ENCODE measurements around the gene RPN2.

Gene RPN2

DNA sequence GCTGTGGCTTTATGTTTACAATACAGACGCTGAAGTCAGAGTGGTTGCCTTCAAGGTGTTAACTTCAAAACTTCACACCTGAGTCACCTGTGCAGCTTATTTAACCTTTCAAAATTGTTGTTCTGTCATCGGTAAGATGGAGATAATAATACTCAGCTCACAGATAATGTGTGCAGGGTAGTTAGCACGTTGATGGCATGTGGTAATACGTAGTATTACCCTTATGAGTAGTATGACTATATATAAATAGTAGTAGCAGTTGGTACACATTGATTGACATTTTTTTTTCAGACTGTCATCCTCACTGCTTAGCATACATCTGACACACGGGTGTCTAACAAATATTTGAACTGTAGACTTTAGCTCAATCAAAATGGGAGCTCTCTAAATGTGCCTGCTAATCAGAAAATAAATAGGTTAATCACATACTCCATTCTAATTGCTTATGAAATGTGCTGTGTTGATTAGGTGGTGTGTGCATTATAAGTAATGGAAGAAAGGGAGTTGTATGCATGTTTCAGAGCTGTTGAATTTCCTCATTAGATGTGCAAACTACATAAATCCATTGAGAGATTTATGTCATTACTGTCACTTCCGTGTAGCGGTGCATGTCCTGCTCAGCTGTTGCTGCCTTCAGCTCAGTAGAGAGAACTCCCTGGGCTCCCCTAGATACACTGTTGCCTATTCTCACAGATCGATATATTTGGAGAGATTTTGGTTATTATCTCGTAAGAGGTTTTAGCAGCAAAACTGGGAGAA lies 11.4 kb downstream of the RPN2 start:
- Histone ChIP-seq H3K36me3 (peaks cover 59% of the 10 kb centered on the region), H3K27me3 (no peaks in the 10 kb centered on the region), H3K4me1 (no peaks in the 10 kb centered on the region; the same call in none of the 2 replicates), H3K4me3 (ENCODE audit: low read depth, low read length) (no peak overlapping the region), H3K9me3 (no peaks in the 10 kb centered on the region)
- TF ChIP-seq, protein P1, sequence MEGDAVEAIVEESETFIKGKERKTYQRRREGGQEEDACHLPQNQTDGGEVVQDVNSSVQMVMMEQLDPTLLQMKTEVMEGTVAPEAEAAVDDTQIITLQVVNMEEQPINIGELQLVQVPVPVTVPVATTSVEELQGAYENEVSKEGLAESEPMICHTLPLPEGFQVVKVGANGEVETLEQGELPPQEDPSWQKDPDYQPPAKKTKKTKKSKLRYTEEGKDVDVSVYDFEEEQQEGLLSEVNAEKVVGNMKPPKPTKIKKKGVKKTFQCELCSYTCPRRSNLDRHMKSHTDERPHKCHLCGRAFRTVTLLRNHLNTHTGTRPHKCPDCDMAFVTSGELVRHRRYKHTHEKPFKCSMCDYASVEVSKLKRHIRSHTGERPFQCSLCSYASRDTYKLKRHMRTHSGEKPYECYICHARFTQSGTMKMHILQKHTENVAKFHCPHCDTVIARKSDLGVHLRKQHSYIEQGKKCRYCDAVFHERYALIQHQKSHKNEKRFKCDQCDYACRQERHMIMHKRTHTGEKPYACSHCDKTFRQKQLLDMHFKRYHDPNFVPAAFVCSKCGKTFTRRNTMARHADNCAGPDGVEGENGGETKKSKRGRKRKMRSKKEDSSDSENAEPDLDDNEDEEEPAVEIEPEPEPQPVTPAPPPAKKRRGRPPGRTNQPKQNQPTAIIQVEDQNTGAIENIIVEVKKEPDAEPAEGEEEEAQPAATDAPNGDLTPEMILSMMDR (IDR thresholded peaks at IDR 0.05; ENCODE audit: low read depth, low read length), result no peak
- no peak for DNase-seq

DNA sequence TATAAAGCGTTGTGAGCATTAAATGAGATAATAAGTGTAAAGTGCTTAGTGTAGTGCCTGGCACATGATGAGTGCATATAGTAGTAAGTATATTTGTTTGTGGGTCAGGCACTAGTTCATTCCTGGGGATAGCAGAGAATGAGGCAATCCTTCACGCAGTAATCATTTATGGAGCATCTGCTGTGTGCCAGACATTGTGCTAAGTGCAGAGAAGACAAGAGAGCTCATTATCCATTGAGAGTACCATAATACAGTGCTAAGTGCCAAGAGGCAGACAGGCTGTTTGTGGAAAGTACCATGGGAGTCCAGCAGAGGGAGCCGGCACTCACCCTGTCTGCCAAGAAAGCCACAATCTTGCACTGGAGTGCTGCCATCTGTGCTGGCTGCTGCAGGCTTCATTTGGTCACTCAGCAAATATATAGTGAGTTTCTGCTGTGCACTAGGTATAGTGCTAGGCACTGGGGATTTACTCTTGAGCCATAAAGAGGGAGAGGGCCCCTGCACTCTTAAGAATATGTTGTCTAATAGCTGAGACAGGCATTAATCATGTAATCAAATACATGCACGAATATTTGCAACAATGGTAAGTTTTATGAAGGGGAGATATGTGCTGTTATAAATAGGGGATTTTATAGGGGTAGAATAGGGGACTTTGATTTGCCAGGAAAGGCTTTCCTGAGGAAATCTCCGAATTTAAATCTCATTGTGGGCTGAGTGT lies 13.2 kb downstream of the RPN2 start:
- Histone ChIP-seq H3K36me3 (peaks cover 59% of the 10 kb centered on the region), H3K4me1 (no peaks in the 10 kb centered on the region; the same call in none of the 2 replicates), H3K27me3 (no peaks in the 10 kb centered on the region), H3K4me3 (ENCODE audit: low read depth, low read length) (no peak overlapping the region), H3K9me3 (no peaks in the 10 kb centered on the region)
- TF ChIP-seq, protein P1 (IDR thresholded peaks at IDR 0.05; ENCODE audit: low read depth, low read length), result peak; percentile 97
- DNase-seq, result peak; percentile 87

DNA sequence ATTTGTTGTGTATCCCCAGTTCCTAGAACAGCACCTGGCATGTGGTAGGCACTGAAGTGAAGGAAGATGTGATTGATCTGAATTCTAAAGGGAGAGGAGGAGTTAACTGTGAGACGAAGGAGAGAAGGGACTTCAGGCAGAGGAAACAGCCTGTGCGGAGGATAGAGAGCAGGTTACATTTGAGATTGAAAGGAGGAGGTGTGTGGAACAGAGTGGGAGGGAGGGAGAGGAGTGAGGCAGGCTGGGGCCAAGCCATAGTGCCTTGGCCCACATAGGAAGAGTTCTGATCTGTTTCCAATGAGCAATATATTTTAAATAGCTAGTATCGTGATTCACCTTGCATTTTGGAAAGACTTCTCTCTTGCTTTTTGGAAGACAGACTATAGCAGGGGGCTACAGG lies 14.1 kb downstream of the RPN2 start:
- TF ChIP-seq, protein P1 (IDR thresholded peaks at IDR 0.05; ENCODE audit: low read depth, low read length), result no peak
- no peaks in the 10 kb centered on the region; the same call in none of the 2 replicates for H3K4me1 ChIP-seq
- no peak for DNase-seq
- H3K9me3 ChIP-seq, result no peaks in the 10 kb centered on the region
- H3K27me3 ChIP-seq, result no peaks in the 10 kb centered on the region
- peaks cover 60% of the 10 kb centered on the region for H3K36me3 ChIP-seq
- H3K4me3 ChIP-seq (ENCODE audit: low read depth, low read length), result no peak overlapping the region

DNA sequence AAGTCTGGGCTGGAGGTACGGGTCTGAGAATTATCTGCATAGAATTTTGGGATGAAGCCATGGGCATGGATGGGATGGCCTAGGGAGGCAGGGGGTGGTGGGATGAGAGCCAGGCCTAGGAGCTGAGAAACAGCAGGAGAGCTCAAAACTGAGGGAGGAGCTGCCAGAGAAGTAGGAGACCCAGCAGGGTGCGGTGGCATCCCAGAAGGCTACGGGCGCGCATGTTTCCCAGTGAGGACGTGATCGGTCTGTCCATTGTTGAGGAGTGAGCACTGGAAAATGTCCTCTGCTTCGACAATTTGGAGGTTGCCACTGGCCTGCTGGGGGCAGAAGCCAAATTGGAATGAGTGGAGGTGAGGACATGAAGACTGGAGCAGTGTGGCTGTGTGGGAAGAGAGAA lies 14.7 kb downstream of the RPN2 start:
- DNase-seq, result no peak
- H3K27me3 ChIP-seq, result no peaks in the 10 kb centered on the region
- H3K9me3 ChIP-seq, result no peaks in the 10 kb centered on the region
- H3K4me3 ChIP-seq (ENCODE audit: low read depth, low read length), result no peak overlapping the region
- H3K36me3 ChIP-seq, result peaks cover 64% of the 10 kb centered on the region
- TF ChIP-seq, protein P1 (IDR thresholded peaks at IDR 0.05; ENCODE audit: low read depth, low read length), result no peak
- no peaks in the 10 kb centered on the region; the same call in none of the 2 replicates for H3K4me1 ChIP-seq

DNA sequence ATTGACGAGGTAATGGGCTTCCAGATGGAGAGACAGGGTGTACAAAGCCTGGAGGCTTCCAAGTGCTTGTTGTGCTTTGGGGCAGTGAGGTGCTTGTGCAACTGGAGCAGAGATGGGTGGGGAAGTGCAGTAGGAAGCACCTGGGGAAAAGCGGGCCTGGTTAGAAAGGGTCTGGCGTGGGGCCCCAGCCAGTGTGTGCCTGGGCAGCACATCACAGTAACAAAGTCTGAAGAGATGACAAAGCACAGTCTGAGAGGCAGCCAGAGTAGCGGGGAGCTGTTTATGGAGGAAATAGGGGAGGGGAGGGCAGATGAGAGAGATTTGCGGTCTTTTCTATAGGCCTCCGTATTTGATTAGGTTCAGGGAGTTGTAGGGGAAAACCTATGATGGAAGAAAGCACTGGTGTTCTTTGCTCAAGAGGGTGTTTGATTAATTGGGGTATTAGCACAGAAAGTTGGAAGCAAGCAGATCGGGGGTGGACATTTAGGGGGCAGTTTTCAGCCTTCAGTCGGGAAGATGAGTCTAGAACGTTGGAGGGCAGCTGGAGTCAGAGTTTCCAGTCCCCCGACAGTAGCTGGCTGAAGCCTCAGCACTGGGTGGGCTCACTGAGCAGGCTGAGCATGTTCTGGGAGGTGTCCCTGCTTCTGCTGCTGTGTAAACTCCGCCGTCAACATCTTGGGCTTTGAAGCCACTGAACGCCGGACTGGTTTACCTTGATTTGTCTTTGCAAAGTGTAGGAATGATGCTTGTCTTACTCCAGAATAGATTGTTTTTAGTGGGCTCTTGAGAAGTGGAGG lies 15.7 kb downstream of the RPN2 start:
- Histone ChIP-seq H3K27me3 (no peaks in the 10 kb centered on the region), H3K4me1 (no peaks in the 10 kb centered on the region; the same call in none of the 2 replicates), H3K9me3 (no peaks in the 10 kb centered on the region), H3K36me3 (peaks cover 64% of the 10 kb centered on the region), H3K4me3 (ENCODE audit: low read depth, low read length) (no peak overlapping the region)
- DNase-seq, result peak; percentile 26
- TF ChIP-seq, protein P1 (IDR thresholded peaks at IDR 0.05; ENCODE audit: low read depth, low read length), result no peak
